ENCODE results near the gene FAXC.

- TF ChIP-seq EZH2 (optimal IDR thresholded peaks at IDR 0.05; ENCODE audit: low read depth, low read length) (no peak), CTCF (IDR thresholded peaks at IDR 0.05; ENCODE audit: low read length) (no peak)
These were observed 99.0 kb downstream of the FAXC start for GRCh38 chr6:99250476-99250875.
